GM18502 (cell line): ENCODE measurements around the gene FRMD4B.
"Not testable (repeated sequence)": the region's sequence is repeated elsewhere in the genome, so short reads cannot be mapped to it uniquely, and the experiment has no call there.

ENCODE experiments used
- ATAC-seq: cut with Tn5 transposase; IDR thresholded peaks from one replicate; pipeline ENCODE4 v1.9.1; 2021; ENCODE audit warnings: mild to moderate bottlenecking; ENCODE audit not compliant: unreplicated experiment, poor library complexity

Gene FRMD4B

GRCh38 chr3:69252141-69252540 is 133.7 kb downstream of the FRMD4B start:
- no peak for ATAC-seq

GRCh38 chr3:69251078-69251805 is 134.6 kb downstream of the FRMD4B start:
- ATAC-seq = no peak

- no peak for ATAC-seq
Measured at GRCh38 chr3:69250014-69250413, 135.9 kb downstream of the FRMD4B start.

DNA sequence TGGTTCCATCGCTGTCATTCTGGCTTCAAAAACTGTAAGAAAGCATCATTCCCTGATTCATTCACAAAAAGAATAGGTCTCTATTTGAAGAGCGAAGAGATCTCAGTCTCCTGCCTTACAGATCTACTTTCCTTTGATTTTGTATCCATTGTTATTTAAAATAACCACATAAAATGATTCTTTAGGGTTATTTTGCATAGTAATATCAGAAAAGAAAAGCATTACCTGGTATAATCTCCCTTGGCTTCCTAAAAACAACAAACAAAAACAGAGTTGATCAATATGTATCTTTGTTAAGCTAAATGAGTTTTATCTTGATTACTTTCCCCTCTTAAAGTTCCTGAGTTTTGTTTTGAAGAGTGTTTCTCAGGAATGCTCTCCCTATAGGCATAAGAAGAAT is 136.9 kb downstream of the FRMD4B start:
- ATAC-seq = no peak

- no peak for ATAC-seq
Measured at GRCh38 chr3:69248436-69248835, 137.5 kb downstream of the FRMD4B start.

GRCh38 chr3:69246612-69247011 is 139.3 kb downstream of the FRMD4B start:
- no peak for ATAC-seq

- no peak for ATAC-seq
Measured at GRCh38 chr3:69244039-69244438, 141.8 kb downstream of the FRMD4B start.

- ATAC-seq = no peak
Measured at GRCh38 chr3:69241769-69242168, 144.1 kb downstream of the FRMD4B start.

- ATAC-seq = peak; percentile 66
Measured at GRCh38 chr3:69240651-69241568, 145.0 kb downstream of the FRMD4B start.

- no peak for ATAC-seq
Measured at GRCh38 chr3:69239063-69239462, 146.8 kb downstream of the FRMD4B start.

DNA sequence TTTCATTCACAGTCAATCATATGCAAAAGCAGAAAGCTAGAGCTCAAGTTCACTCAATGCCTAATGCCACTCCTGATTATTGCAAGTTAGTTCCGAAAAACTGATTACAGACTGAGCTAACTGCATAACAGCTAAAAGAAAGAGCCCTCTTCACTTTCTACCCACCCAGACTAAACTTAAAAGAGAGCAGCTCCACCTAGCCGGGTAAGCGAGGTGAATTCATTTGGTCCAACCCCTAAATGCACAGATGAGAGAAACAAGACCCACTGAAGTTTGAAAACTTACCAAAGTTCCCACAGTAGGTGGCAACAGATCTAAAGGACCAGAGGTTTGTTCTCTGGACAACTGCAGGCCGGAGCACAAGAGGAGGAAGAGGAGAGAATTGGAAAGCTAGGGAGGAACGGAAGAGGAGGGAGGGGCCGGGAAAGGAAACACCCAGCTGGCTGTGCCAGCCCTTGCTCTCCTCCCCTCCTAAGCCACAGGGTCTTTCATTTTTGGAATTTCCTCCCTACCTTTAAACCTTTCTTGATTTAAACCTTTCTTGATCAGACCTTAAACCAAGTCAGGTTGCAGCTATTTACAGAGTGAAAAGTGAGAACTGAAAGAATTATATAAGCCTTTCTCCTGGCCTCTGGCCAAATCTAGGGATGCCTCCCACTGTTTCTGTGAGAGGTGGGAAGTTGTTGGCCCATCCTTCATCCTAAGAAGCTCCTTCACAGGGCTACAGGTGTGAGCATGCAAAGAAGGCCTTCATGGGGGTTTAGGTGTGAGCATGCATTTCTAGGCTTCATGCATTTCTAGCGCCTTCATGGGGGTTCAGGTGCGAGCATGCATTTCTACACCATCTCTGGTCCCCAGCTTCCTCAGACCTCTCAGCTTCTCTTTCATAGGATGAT is 148.8 kb downstream of the FRMD4B start:
- ATAC-seq = no peak

- no peak for ATAC-seq
Measured at GRCh38 chr3:69235882-69236281, 150.0 kb downstream of the FRMD4B start.

DNA sequence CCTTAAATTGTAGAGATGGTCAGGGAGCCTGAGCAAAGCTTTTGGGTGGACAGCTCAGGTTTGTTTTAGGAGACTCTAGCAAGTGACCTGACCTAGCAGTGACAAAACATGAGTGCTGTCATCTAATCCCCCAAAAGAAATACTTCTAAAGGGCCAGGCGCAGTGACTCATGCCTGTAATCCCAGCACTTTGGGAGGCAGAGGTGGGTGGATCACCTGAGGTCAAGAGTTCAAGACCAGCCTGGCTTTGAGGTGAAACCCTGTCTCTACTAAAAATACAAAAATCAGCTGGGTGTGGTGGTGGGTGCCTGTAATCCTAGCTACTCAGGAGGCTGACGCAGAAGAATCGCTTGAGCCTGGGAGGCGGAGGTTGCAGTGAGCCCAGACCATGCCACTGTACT is 150.7 kb downstream of the FRMD4B start:
- ATAC-seq = not testable (repeated sequence)

GRCh38 chr3:69232482-69232881 is 153.4 kb downstream of the FRMD4B start:
- ATAC-seq = no peak

GRCh38 chr3:69231929-69232440 is 153.9 kb downstream of the FRMD4B start:
- ATAC-seq = no peak

DNA sequence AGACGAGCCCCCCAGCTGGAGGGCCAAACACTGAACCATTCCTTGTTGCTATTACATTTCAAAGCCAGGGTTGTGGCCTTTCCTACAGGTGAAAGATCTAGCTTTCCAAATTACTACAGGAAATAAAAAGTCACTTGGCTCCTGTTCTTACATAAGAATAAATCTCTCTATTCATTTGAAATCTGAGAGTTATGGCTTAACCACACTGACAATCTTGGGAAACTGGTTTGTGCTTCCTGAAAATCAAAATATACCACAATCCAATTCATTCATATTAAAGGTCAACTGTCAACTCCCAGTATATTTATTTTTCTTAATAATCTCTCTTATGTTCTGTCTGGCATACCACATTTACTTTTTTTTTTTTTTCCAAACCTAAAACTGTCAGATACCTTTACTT is 159.8 kb downstream of the FRMD4B start:
- no peak for ATAC-seq

- no peak for ATAC-seq
Measured at GRCh38 chr3:69219101-69219708, 166.7 kb downstream of the FRMD4B start.

GRCh38 chr3:69218079-69218478 is 167.8 kb downstream of the FRMD4B start:
- ATAC-seq = no peak

GRCh38 chr3:69216981-69217380 is 168.9 kb downstream of the FRMD4B start:
- ATAC-seq = no peak

DNA sequence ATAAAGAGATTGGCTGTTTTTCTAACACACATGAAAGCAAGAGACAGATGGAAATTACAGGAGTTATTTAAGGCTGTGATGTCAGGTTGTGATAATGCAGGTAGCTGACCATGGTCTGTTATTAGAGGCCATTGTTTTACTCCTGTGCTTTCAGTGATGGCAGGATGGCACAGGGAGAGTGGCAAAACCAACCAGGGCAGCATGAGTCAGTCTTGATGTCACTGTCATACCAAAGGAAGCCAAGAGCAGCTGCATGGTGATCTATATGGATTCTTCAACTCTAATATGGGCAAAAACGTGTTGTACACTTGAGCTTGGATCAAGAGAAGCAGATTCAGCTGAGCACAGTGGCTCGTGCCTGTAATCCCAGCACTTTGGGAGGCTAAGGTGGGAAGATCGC is 171.6 kb downstream of the FRMD4B start:
- ATAC-seq = no peak
